Peyer's patch (tissue), 4 donors: Measurements from ENCODE around the gene MARCHF9. TPM values are rescaled to one million over a fixed set of nuclear protein-coding genes. Genes with fewer than 3 reads are reported as not detected.

ENCODE experiments used
- DNase-seq, 3 donors: peaks; one replicate each; pipeline ENCODE4 v3.0.0-alpha.2; 2017 to 2019
- H3K27ac ChIP-seq, 4 donors: fragments of 200-600 bp; sonication (generic); one replicate each; pipeline ENCODE4 v1.5.1; 2016 to 2019
- H3K27me3 ChIP-seq, 2 donors: fragments of 200-600 bp; sonication (generic); one replicate each; pipeline ENCODE4 v1.5.1; 2019
- H3K36me3 ChIP-seq, 3 donors: fragments of 200-600 bp; sonication (generic); one replicate each; pipeline ENCODE4 v1.5.1; 2016 to 2019
- H3K4me1 ChIP-seq, 4 donors: fragments of 200-600 bp; sonication (generic); one replicate each; pipeline ENCODE4 v1.5.1; 2016 to 2019
- H3K4me3 ChIP-seq, 4 donors: fragments of 200-600 bp; sonication (generic); 1 replicate in 3 of 4; 2 replicates in 1 of 4; pipeline ENCODE4 v1.5.1; 2016 to 2019; ENCODE audit warnings: mild to moderate bottlenecking in 1 of 4
- H3K9me3 ChIP-seq, 4 donors: fragments of 200-600 bp; sonication (generic); one replicate each; pipeline ENCODE4 v1.5.1; 2016 to 2019; ENCODE audit warnings: mild to moderate bottlenecking in 1 of 4
- POLR2A ChIP-seq, 2 donors: fragments of 450-650 bp; IDR thresholded peaks; one replicate each; pipeline ENCODE4 v1.5.1; 2017; ENCODE audit warnings: antibody characterized with exemption in 2 of 2, mild to moderate bottlenecking in 2 of 2, moderate library complexity in 2 of 2
- total RNA-seq, 4 donors: library from RNA; depleted of rRNA; stranded (reverse); fragments of >200 nt; gene quantifications; one replicate each; pipeline ENCODE4 v1.1.0, GENCODE V29; 2016
- TF ChIP-seq, protein P1 (sequence below), 6 experiments: fragments of 450-650 bp in 4 of 6; fragments of 200-600 bp in 2 of 6; sonication (generic) in 1 of 6; IDR thresholded peaks; one replicate each; pipeline ENCODE4 v1.5.1; 2017 to 2019; ENCODE audit warnings: antibody characterized with exemption in 6 of 6, mild to moderate bottlenecking in 3 of 6, moderate library complexity in 1 of 6

MARCHF9 gene
- total RNA-seq, 4 donors from 2014 or later = 7.4 to 17.2 (median 10.6) TPM

DNA sequence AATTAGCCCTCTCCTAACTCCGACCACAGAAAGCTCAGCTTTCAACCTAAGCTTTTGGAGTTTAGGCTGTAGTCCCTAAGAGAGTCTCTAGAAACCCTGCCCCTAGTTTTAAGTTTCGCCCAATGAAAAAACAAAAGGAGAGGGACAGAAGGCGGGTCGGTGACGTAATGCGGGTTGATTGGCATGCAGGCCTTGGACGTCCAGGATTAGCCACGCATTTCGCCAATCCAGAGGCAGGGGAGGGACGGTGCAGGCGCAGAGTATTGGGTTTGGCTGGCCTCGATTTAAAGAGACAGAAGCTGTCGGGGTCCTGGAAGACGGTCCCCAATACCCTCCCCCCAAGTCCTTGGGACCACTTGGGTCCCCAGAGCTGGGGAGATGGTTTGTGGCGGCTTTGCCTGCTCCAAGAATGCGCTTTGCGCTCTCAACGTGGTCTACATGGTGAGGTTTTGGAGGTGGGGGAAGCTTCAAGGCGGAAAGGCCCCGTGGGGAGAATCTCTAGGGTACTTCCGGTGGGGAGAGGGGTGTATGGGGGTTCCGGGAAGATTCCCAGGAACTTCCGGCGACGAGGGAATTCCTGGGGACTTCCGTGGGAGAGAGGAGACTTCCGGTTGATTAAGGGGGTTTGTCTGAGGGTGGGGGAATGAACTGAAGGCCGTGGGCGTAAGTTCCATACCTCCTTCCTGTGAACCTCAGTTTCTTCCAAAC, 10.0 kb upstream of the MARCHF9 start, which contains the start of gene TSPAN31:
Gene TSPAN31 (plus strand): TSS at position 263 of the 708 bp plus-strand sequence. CDS start 116 bp downstream, at position 379.
- peaks cover 0 to 33% (median 0%) of the 10 kb centered on the region in 3 donors for H3K36me3 ChIP-seq
- H3K4me1 ChIP-seq = peaks cover 0 to 15% (median 8%) of the 10 kb centered on the region in 4 donors
- no peaks in the 10 kb centered on the region for H3K27me3 ChIP-seq
- peak within 1 kb of the TSS; percentile 62 to 85 (median 79) for H3K4me3 ChIP-seq
- TF ChIP-seq, protein P1, sequence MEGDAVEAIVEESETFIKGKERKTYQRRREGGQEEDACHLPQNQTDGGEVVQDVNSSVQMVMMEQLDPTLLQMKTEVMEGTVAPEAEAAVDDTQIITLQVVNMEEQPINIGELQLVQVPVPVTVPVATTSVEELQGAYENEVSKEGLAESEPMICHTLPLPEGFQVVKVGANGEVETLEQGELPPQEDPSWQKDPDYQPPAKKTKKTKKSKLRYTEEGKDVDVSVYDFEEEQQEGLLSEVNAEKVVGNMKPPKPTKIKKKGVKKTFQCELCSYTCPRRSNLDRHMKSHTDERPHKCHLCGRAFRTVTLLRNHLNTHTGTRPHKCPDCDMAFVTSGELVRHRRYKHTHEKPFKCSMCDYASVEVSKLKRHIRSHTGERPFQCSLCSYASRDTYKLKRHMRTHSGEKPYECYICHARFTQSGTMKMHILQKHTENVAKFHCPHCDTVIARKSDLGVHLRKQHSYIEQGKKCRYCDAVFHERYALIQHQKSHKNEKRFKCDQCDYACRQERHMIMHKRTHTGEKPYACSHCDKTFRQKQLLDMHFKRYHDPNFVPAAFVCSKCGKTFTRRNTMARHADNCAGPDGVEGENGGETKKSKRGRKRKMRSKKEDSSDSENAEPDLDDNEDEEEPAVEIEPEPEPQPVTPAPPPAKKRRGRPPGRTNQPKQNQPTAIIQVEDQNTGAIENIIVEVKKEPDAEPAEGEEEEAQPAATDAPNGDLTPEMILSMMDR (IDR thresholded peaks at IDR 0.05) = peak in 2 of 6 experiments; percentile 19 to 34
- peak; percentile 39 to 58 for TF ChIP-seq POLR2A (IDR thresholded peaks at IDR 0.05)
- peak within 1 kb of the TSS; percentile 85 to 95 (median 95) for H3K27ac ChIP-seq
- DNase-seq = peak; percentile 96 to 99 (median 98)
- no peaks in the 10 kb centered on the region for H3K9me3 ChIP-seq

- Histone ChIP-seq H3K4me1 (peaks cover 0 to 9% (median 6%) of the 10 kb centered on the region in 4 donors), H3K27ac (peak overlapping the region; percentile 85 to 95 (median 95)), H3K9me3 (no peaks in the 10 kb centered on the region), H3K4me3 (peak overlapping the region; percentile 62 to 85 (median 79)), H3K27me3 (no peaks in the 10 kb centered on the region), H3K36me3 (peaks cover 0 to 33% (median 0%) of the 10 kb centered on the region in 3 donors)
- DNase-seq = no peak
- no peak for TF ChIP-seq POLR2A (IDR thresholded peaks at IDR 0.05)
- TF ChIP-seq, protein P1 (IDR thresholded peaks at IDR 0.05) = no peak
Observed at GRCh38 chr12:57745485-57745881, 9.4 kb upstream of the MARCHF9 start.

- Histone ChIP-seq H3K36me3 (peaks cover 0 to 33% (median 0%) of the 10 kb centered on the region in 3 donors), H3K4me3 (no peak overlapping the region), H3K27me3 (no peaks in the 10 kb centered on the region), H3K9me3 (no peaks in the 10 kb centered on the region), H3K4me1 (peaks cover 0 to 11% (median 5%) of the 10 kb centered on the region in 4 donors), H3K27ac (no peak overlapping the region)
- TF ChIP-seq POLR2A (IDR thresholded peaks at IDR 0.05) = no peak
- TF ChIP-seq, protein P1 (IDR thresholded peaks at IDR 0.05) = no peak
- no peak for DNase-seq
Observed at GRCh38 chr12:57746025-57746424, 8.9 kb upstream of the MARCHF9 start.

- no peaks in the 10 kb centered on the region for H3K9me3 ChIP-seq
- DNase-seq = no peak
- H3K27ac ChIP-seq = no peak overlapping the region
- H3K36me3 ChIP-seq = peaks cover 0 to 33% (median 0%) of the 10 kb centered on the region in 3 donors
- TF ChIP-seq, protein P1 (IDR thresholded peaks at IDR 0.05) = no peak
- TF ChIP-seq POLR2A (IDR thresholded peaks at IDR 0.05) = no peak
- H3K27me3 ChIP-seq = no peaks in the 10 kb centered on the region
- peaks cover 0 to 22% (median 0%) of the 10 kb centered on the region in 4 donors for H3K4me1 ChIP-seq
- H3K4me3 ChIP-seq = no peak overlapping the region
Observed at GRCh38 chr12:57749061-57749460, 5.8 kb upstream of the MARCHF9 start.

- Histone ChIP-seq H3K4me1 (peaks cover 0 to 26% (median 0%) of the 10 kb centered on the region in 4 donors), H3K27me3 (no peaks in the 10 kb centered on the region), H3K27ac (peak overlapping the region in 1 of 4 donors; percentile 81), H3K36me3 (peaks cover 0 to 33% (median 0%) of the 10 kb centered on the region in 3 donors), H3K4me3 (peak overlapping the region; percentile 49 to 70 (median 60)), H3K9me3 (no peaks in the 10 kb centered on the region)
- TF ChIP-seq, protein P1 (IDR thresholded peaks at IDR 0.05) = no peak
- no peak for TF ChIP-seq POLR2A (IDR thresholded peaks at IDR 0.05)
- no peak for DNase-seq
Observed at GRCh38 chr12:57750561-57751431, 4.1 kb upstream of the MARCHF9 start.
